GM12872 (cell line): ENCODE measurements around the gene ZC3H4.

Source experiments
- TF ChIP-seq, protein P1 (sequence below): IDR thresholded peaks from 3 replicates; pipeline ENCODE4 v1.5.1; 2011; ENCODE audit warnings: low read depth, mild to moderate bottlenecking, low read length, moderate library complexity; ENCODE audit not compliant: insufficient read depth

Gene ZC3H4

GRCh38 chr19:47070756-47071155 lies 42.8 kb downstream of the ZC3H4 start:
- TF ChIP-seq, protein P1, sequence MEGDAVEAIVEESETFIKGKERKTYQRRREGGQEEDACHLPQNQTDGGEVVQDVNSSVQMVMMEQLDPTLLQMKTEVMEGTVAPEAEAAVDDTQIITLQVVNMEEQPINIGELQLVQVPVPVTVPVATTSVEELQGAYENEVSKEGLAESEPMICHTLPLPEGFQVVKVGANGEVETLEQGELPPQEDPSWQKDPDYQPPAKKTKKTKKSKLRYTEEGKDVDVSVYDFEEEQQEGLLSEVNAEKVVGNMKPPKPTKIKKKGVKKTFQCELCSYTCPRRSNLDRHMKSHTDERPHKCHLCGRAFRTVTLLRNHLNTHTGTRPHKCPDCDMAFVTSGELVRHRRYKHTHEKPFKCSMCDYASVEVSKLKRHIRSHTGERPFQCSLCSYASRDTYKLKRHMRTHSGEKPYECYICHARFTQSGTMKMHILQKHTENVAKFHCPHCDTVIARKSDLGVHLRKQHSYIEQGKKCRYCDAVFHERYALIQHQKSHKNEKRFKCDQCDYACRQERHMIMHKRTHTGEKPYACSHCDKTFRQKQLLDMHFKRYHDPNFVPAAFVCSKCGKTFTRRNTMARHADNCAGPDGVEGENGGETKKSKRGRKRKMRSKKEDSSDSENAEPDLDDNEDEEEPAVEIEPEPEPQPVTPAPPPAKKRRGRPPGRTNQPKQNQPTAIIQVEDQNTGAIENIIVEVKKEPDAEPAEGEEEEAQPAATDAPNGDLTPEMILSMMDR: no peak

GRCh38 chr19:47069795-47070194 lies 43.8 kb downstream of the ZC3H4 start:
- TF ChIP-seq, protein P1: no peak

DNA sequence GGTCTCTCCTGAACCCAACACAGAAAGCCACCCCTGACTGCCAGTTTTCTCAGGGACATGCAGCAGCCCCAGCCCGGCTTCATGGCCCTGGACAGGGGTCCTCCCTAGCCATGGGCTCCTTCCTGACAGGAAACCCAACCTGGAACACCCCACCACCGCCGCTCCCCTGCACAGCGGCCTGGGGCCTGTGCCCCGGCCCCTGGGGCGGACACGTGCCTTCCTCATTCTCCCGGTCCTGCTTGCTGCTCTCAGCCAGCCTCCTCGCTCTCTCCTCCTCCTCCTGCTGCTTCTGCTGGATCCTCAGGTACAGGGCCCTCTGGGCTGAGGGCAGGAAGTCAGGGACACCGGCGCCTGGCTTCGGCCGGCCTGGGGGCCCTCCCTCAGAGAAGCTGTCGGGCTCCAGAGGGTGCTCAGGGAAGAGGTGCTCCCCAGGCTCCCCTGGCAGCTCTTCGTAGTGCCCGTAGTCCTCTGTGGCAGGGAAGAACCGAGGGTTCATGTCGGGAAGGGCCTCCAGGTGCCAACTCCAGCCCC lies 44.6 kb downstream of the ZC3H4 start:
- TF ChIP-seq, protein P1: no peak

- TF ChIP-seq, protein P1: no peak
Observed at GRCh38 chr19:47068246-47068645, 45.3 kb downstream of the ZC3H4 start.

DNA sequence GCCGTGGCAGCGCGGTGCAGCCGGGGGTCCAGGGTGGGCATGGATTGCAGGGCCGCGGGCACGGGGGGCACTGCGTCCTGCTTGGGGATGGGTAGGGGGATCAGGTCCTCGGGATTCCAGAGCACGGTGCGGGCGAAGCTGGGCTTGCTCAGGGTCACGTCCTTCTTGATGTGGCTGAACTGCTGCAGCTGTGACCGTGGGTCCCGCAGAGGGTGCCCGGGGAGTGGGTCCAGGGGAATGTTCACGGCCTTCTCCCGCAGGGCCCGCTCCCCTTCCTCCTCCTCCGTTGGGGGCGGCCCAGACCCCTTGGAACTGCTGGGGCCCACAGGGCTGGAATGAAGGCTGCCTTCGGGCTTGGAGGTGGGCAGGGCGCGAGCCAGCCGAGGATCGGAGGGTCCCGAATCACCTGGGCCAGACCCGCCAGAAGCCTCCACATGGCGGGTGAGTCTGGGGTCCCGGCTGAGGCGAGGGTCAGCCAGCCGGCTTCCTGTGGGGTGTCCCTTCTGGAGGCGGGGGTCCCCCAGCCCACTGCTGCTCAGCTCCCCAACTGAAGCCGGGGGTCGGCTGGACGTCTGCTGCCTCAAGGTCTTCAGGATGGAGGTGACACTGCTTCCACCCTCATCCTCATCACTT lies 46.2 kb downstream of the ZC3H4 start:
- TF ChIP-seq, protein P1: no peak

DNA sequence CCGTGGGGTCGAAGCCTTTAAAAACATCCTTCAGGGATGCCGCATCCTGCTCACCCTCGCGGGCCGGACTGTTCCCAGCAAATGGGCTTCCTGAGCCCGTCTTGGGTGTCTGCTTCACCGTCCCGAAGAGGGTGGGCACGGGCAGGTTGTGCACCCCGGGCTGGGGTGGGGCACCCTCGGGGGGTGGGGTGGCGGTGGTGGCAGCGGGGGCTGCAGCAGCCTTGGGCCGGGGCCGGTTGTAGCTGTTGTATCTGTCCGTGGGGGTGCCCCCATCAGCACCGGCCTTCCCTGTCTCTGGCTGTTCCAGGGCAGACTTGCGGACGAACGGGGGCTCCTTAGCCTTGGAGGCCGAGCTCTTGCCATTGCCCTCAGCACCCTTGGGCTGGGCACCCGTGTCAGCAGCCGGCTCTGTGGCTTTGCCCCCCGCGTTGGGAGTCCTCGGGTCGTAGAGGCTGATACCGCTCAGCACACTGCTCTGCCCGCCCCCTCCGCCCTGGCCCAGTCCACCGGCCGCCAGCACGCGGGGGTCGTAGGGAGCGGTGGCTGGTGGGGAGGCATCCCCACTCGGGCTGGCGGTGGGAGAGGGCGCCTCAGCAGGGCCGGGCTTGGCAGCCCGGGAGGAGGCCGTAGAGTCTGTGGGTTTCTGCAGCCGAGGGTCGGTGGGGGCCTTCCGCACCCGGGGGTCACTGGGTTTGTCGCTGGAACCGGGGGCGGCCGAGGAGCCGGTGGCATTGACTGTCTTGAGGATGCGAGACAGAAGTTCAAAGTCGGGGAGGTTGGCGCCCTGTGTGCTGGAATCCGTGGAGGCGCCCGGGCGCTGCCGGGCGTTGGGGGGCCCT lies 47.0 kb downstream of the ZC3H4 start:
- TF ChIP-seq, protein P1: no peak

DNA sequence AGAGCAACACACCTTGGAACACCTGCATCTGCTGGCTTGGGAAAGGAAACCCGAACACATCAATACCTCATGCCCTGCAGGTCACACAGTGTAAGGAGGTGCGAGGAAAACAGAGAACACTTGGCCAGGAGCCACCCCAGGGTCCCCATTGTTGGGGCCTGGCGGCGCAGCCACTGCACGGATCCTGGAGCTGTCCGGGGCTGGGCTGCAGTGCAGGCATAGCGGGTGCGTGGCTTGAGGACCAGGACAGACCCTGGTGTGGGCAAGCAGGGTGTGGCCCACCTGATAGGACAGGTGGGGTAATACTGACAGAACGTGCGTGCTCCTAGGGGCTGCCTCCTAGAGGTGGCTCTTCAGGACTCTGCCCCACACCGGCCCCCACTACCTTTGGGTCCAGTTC lies 48.3 kb downstream of the ZC3H4 start:
- TF ChIP-seq, protein P1: no peak
